H9 (cell line): Measurements from ENCODE around the gene CYP27A1. TPM values are rescaled to one million over a fixed set of nuclear protein-coding genes. Genes with fewer than 3 reads are reported as not detected.

Experiments
- DNase-seq: peaks from one replicate; pipeline ENCODE4 v3.0.0-alpha.2; 2017
- H2AFZ ChIP-seq: one replicate; pipeline ENCODE4 v1.6.1; 2013; ENCODE audit warnings: mild to moderate bottlenecking, low read length, control low read depth, moderate library complexity
- H2AK5ac ChIP-seq: 2 replicates; pipeline ENCODE4 v1.6.1; 2013; ENCODE audit warnings: low read length, control low read depth, mixed read lengths; ENCODE audit not compliant: insufficient read length
- H2BK120ac ChIP-seq: one replicate; pipeline ENCODE4 v1.6.1; 2013; ENCODE audit warnings: low read depth, mild to moderate bottlenecking, low read length, control low read depth, inconsistent platforms; ENCODE audit not compliant: poor library complexity, severe bottlenecking
- H2BK12ac ChIP-seq: 2 replicates; pipeline ENCODE4 v1.6.1; 2013; ENCODE audit warnings: low read length, control low read depth, mixed read lengths, low read depth; ENCODE audit not compliant: insufficient read length
- H2BK15ac ChIP-seq: 2 replicates; pipeline ENCODE4 v1.6.1; 2013; ENCODE audit warnings: low read depth, low read length, control low read depth
- H2BK20ac ChIP-seq: one replicate; pipeline ENCODE4 v1.6.1; 2013; ENCODE audit warnings: low read depth, mild to moderate bottlenecking, low read length, control low read depth, inconsistent platforms; ENCODE audit not compliant: poor library complexity, severe bottlenecking
- H2BK5ac ChIP-seq: 2 replicates; pipeline ENCODE4 v1.6.1; 2013; ENCODE audit warnings: low read length, control low read depth, mixed read lengths; ENCODE audit not compliant: insufficient read length
- H3K14ac ChIP-seq: 2 replicates; pipeline ENCODE4 v1.6.1; 2013; ENCODE audit warnings: low read length, control low read depth; ENCODE audit not compliant: insufficient read depth
- H3K18ac ChIP-seq: 2 replicates; pipeline ENCODE4 v1.6.1; 2013; ENCODE audit warnings: low read depth, mild to moderate bottlenecking, mixed read lengths, low read length, control low read depth; ENCODE audit not compliant: insufficient read length
- H3K23ac ChIP-seq: 2 replicates; pipeline ENCODE4 v1.6.1; 2013; ENCODE audit warnings: low read length, control low read depth, mixed read lengths, low read depth; ENCODE audit not compliant: insufficient read length
- H3K23me2 ChIP-seq: 2 replicates; pipeline ENCODE4 v1.6.1; 2013; ENCODE audit warnings: low read depth, mild to moderate bottlenecking, mixed read lengths, low read length, control low read depth; ENCODE audit not compliant: insufficient read length, poor library complexity, severe bottlenecking
- H3K27ac ChIP-seq: 2 replicates; pipeline ENCODE4 v1.5.1; 2013; ENCODE audit warnings: low read length, control low read depth, mixed read lengths, low read depth; ENCODE audit not compliant: insufficient read length
- H3K27me3 ChIP-seq: 2 replicates; pipeline ENCODE4 v1.6.1; 2013; ENCODE audit warnings: low read length, control low read depth, inconsistent platforms; ENCODE audit not compliant: insufficient read depth
- H3K4ac ChIP-seq: 2 replicates; pipeline ENCODE4 v1.6.1; 2013; ENCODE audit warnings: low read depth, mild to moderate bottlenecking, control low read depth, inconsistent platforms, low read length, moderate library complexity
- H3K4me1 ChIP-seq: 2 replicates; pipeline ENCODE4 v1.6.1; 2013; ENCODE audit warnings: low read length, control low read depth, inconsistent platforms; ENCODE audit not compliant: insufficient read depth
- H3K4me2 ChIP-seq: 2 replicates; pipeline ENCODE4 v1.6.1; 2013; ENCODE audit warnings: low read length, control low read depth, mixed read lengths; ENCODE audit not compliant: insufficient read length, insufficient read depth
- H3K56ac ChIP-seq: 2 replicates; pipeline ENCODE4 v1.6.1; 2013; ENCODE audit warnings: low read depth, mild to moderate bottlenecking, mixed read lengths, low read length, control low read depth; ENCODE audit not compliant: insufficient read length
- H3K79me1 ChIP-seq: 2 replicates; pipeline ENCODE4 v1.6.1; 2013; ENCODE audit warnings: low read depth, mild to moderate bottlenecking, moderate library complexity, low read length, control low read depth, inconsistent platforms; ENCODE audit not compliant: insufficient read depth, poor library complexity, severe bottlenecking
- H3K79me2 ChIP-seq: 2 replicates; pipeline ENCODE4 v1.6.1; 2013; ENCODE audit warnings: low read length, control low read depth, inconsistent platforms; ENCODE audit not compliant: insufficient read depth
- H3K9ac ChIP-seq: 2 replicates; pipeline ENCODE4 v1.6.1; 2013; ENCODE audit warnings: low read length, control low read depth, mixed read lengths; ENCODE audit not compliant: insufficient read length; ENCODE audit errors: extremely low read depth
- H3K9me3 ChIP-seq: one replicate; pipeline ENCODE4 v1.6.1; 2013; ENCODE audit warnings: low read depth, low read length, inconsistent platforms; ENCODE audit not compliant: control insufficient read depth
- H3T11ph ChIP-seq: one replicate; pipeline ENCODE4 v1.6.1; 2013; ENCODE audit warnings: mild to moderate bottlenecking, low read length, control low read depth, inconsistent platforms
- H4K20me1 ChIP-seq: one replicate; pipeline ENCODE4 v1.6.1; 2013; ENCODE audit not compliant: control insufficient read depth, insufficient read length, insufficient read depth
- H4K5ac ChIP-seq: 2 replicates; pipeline ENCODE4 v1.6.1; 2013; ENCODE audit warnings: low read depth, mild to moderate bottlenecking, mixed read lengths, low read length, control low read depth; ENCODE audit not compliant: insufficient read length
- H4K8ac ChIP-seq: replicated peaks from 2 replicates; pipeline ENCODE4 v1.6.1; 2013; ENCODE audit warnings: low read length, control low read depth, mixed read lengths, low read depth; ENCODE audit not compliant: insufficient read length
- H4K91ac ChIP-seq: 2 replicates; pipeline ENCODE4 v1.6.1; 2013; ENCODE audit warnings: low read depth, mild to moderate bottlenecking, moderate library complexity, mixed read lengths, low read length, control low read depth; ENCODE audit not compliant: insufficient read length
- H3K27ac Mint-ChIP-seq, 3 experiments: 2 replicates in 2 of 3; 3 replicates in 1 of 3; pipeline ENCODE4 v1.8.0; 2020 to 2021; ENCODE audit warnings: mixed read lengths in 3 of 3, mild to moderate bottlenecking in 1 of 3, moderate library complexity in 1 of 3
- H3K27me3 Mint-ChIP-seq: 2 replicates; pipeline ENCODE4 v1.8.0; 2021; ENCODE audit warnings: low read depth, mild to moderate bottlenecking, moderate library complexity, mixed read lengths
- H3K36me3 Mint-ChIP-seq, 3 experiments: 2 replicates in 2 of 3; 3 replicates in 1 of 3; pipeline ENCODE4 v1.8.0; 2020 to 2021; ENCODE audit warnings: low read depth in 3 of 3, mixed read lengths in 3 of 3; ENCODE audit not compliant: insufficient read depth in 1 of 3
- H3K4me1 Mint-ChIP-seq, 2 experiments: 2 replicates each; pipeline ENCODE4 v1.8.0; 2020; ENCODE audit warnings: mixed read lengths in 2 of 2
- H3K4me3 Mint-ChIP-seq, 2 experiments: 2 replicates in 1 of 2; 3 replicates in 1 of 2; pipeline ENCODE4 v1.8.0; 2020 to 2021; ENCODE audit warnings: mild to moderate bottlenecking in 2 of 2, mixed read lengths in 2 of 2, moderate library complexity in 1 of 2
- H3K9me3 Mint-ChIP-seq, 2 experiments: 2 replicates in 1 of 2; 3 replicates in 1 of 2; pipeline ENCODE4 v1.8.0; 2020; ENCODE audit warnings: mild to moderate bottlenecking in 2 of 2, mixed read lengths in 2 of 2, moderate library complexity in 1 of 2
- WGBS: extraction: QIAGEN DNeasy Blood & Tissue Kit; methylation state at CpG from one replicate; pipeline ENCODE4 v1.1.7; 2013; ENCODE audit warnings: missing lambda C conversion rate, low lambda C conversion rate, mixed read lengths; ENCODE audit not compliant: insufficient read length; ENCODE audit errors: extremely low coverage; 5-methylcytosine and 5-hydroxymethylcytosine counted together
- total RNA-seq: library from RNA; stranded (reverse); gene quantifications from 2 replicates; pipeline ENCODE4 v1.2.1, GENCODE V29; 2021
- TF ChIP-seq, protein P1 (sequence below): fragments of 200-600 bp; sonication (generic); conservative IDR thresholded peaks from 3 replicates; pipeline ENCODE4 v1.8.0; 2021; ENCODE audit warnings: antibody characterized with exemption, mild to moderate bottlenecking

The CYP27A1 gene
- total RNA-seq, 1 experiment from 2014 or later = 3.1 TPM

DNA sequence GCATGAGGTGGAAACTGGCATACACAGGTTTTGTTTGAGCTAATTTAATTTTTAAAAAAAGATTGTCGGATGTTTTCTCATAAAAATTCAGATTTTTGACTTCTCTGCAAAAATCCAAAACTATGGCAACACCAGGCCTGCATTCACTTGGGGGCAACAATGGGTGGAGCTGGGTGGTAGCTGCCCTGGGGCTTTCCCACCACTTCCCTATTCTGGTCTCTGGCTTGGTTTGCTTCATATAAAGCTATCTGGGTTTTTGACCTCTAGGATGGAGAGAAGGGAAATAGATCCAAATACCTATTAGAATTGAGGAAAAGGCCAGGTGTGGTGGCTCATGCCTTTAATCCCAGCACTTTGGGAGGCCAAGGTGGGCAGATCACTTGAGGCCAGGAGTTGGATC lies 5.5 kb upstream of the CYP27A1 start:
- TF ChIP-seq, protein P1, sequence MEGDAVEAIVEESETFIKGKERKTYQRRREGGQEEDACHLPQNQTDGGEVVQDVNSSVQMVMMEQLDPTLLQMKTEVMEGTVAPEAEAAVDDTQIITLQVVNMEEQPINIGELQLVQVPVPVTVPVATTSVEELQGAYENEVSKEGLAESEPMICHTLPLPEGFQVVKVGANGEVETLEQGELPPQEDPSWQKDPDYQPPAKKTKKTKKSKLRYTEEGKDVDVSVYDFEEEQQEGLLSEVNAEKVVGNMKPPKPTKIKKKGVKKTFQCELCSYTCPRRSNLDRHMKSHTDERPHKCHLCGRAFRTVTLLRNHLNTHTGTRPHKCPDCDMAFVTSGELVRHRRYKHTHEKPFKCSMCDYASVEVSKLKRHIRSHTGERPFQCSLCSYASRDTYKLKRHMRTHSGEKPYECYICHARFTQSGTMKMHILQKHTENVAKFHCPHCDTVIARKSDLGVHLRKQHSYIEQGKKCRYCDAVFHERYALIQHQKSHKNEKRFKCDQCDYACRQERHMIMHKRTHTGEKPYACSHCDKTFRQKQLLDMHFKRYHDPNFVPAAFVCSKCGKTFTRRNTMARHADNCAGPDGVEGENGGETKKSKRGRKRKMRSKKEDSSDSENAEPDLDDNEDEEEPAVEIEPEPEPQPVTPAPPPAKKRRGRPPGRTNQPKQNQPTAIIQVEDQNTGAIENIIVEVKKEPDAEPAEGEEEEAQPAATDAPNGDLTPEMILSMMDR = no peak
- WGBS = no CpG with 5 or more reads among the region's 1 CpG
- H2BK5ac ChIP-seq = no peak overlapping the region
- H3K9me3 Mint-ChIP-seq = peaks cover 4 to 14% of the 10 kb centered on the region in 2 experiments; a peak in 4 of 5 replicates
- H3K4ac ChIP-seq = no peak overlapping the region
- no peak overlapping the region for H4K8ac ChIP-seq
- H3K4me2 ChIP-seq = no peak overlapping the region
- no peak overlapping the region for H2BK120ac ChIP-seq
- no peaks in the 10 kb centered on the region for H3K79me2 ChIP-seq
- peaks cover 23% of the 10 kb centered on the region for H3K27me3 Mint-ChIP-seq
- no peak overlapping the region for H3K4me3 Mint-ChIP-seq
- no peak overlapping the region for H3K23ac ChIP-seq
- no peak overlapping the region for H4K91ac ChIP-seq
- H2BK12ac ChIP-seq = no peak overlapping the region
- no peak overlapping the region for H2BK15ac ChIP-seq
- no peak overlapping the region for H3K27ac ChIP-seq
- no peak overlapping the region for H4K5ac ChIP-seq
- no peaks in the 10 kb centered on the region for H3K79me1 ChIP-seq
- H3K9ac ChIP-seq = no peak overlapping the region
- no peaks in the 10 kb centered on the region; the same call in 1 of the 2 replicates for H3K27me3 ChIP-seq
- no peak overlapping the region for H3K14ac ChIP-seq
- H3K4me1 Mint-ChIP-seq = peaks cover 4 to 8% of the 10 kb centered on the region in 2 experiments
- no peak for DNase-seq
- H2AK5ac ChIP-seq = no peak overlapping the region
- no peak overlapping the region for H3K56ac ChIP-seq
- H3K9me3 ChIP-seq = no peaks in the 10 kb centered on the region
- no peaks in the 10 kb centered on the region for H3K4me1 ChIP-seq
- H3K27ac Mint-ChIP-seq = no peak overlapping the region
- no peak overlapping the region for H2BK20ac ChIP-seq
- no peak overlapping the region for H2AFZ ChIP-seq
- H3T11ph ChIP-seq = no peak overlapping the region
- H4K20me1 ChIP-seq = no peaks in the 10 kb centered on the region
- H3K23me2 ChIP-seq = peaks cover 3% of the 10 kb centered on the region
- H3K18ac ChIP-seq = no peak overlapping the region
- peaks cover 0 to 11% (median 10%) of the 10 kb centered on the region in 3 experiments; a peak in 5 of 7 replicates for H3K36me3 Mint-ChIP-seq
